Mesothelial cell of epicardium (in vitro differentiated cells): ENCODE measurements around the gene PHTF2. TPM values are rescaled to one million over a fixed set of nuclear protein-coding genes. Genes with fewer than 3 reads are reported as not detected.

ENCODE experiments used
- DNase-seq, 2 experiments: peaks; one replicate each; pipeline ENCODE4 v3.0.0; 2021; ENCODE audit warnings: low spot score in 2 of 2; ENCODE audit not compliant: unreplicated experiment in 2 of 2
- H3K27ac Mint-ChIP-seq: 2 replicates; pipeline ENCODE4 v1.8.0; 2021; ENCODE audit warnings: mixed read lengths
- H3K27me3 Mint-ChIP-seq: 2 replicates; pipeline ENCODE4 v1.8.0; 2021; ENCODE audit warnings: low read depth, mixed read lengths
- H3K36me3 Mint-ChIP-seq: 2 replicates; pipeline ENCODE4 v1.8.0; 2021; ENCODE audit warnings: mixed read lengths
- H3K4me1 Mint-ChIP-seq: 2 replicates; pipeline ENCODE4 v1.8.0; 2021; ENCODE audit warnings: mixed read lengths
- H3K4me3 Mint-ChIP-seq: 2 replicates; pipeline ENCODE4 v1.8.0; 2021; ENCODE audit warnings: mild to moderate bottlenecking, moderate library complexity, mixed read lengths
- H3K9me3 Mint-ChIP-seq: 2 replicates; pipeline ENCODE4 v1.8.0; 2021; ENCODE audit warnings: mixed read lengths
- CTCF ChIP-seq: fragments of 200-600 bp; sonication (generic); IDR thresholded peaks from one replicate; pipeline ENCODE4 v1.5.0; 2021; ENCODE audit warnings: antibody characterized with exemption; ENCODE audit not compliant: unreplicated experiment
- total RNA-seq: library from RNA; stranded (reverse); gene quantifications from 3 replicates; pipeline ENCODE4 v1.2.1, GENCODE V29; 2021

Gene PHTF2
- total RNA-seq, 1 donor from 2014 or later = 38.2 TPM

GRCh38 chr7:77838929-77839491 is 40.4 kb downstream of the PHTF2 start:
- Mint-ChIP-seq H3K4me1 (peaks cover 12% of the 10 kb centered on the region), H3K36me3 (peaks cover 6% of the 10 kb centered on the region), H3K4me3 (no peak overlapping the region), H3K27ac (no peak overlapping the region), H3K27me3 (no peaks in the 10 kb centered on the region), H3K9me3 (peaks cover 7% of the 10 kb centered on the region)
- DNase-seq = no peak
- TF ChIP-seq CTCF = no peak

- no peak overlapping the region for H3K27ac Mint-ChIP-seq
- no peaks in the 10 kb centered on the region for H3K27me3 Mint-ChIP-seq
- peaks cover 6% of the 10 kb centered on the region for H3K36me3 Mint-ChIP-seq
- DNase-seq = no peak
- peaks cover 7% of the 10 kb centered on the region for H3K4me1 Mint-ChIP-seq
- H3K4me3 Mint-ChIP-seq = no peak overlapping the region
- TF ChIP-seq CTCF = no peak
- peaks cover 7% of the 10 kb centered on the region for H3K9me3 Mint-ChIP-seq
Measured at GRCh38 chr7:77839919-77840318, 41.3 kb downstream of the PHTF2 start.

GRCh38 chr7:77843194-77843593 is 44.6 kb downstream of the PHTF2 start:
- H3K27me3 Mint-ChIP-seq = no peaks in the 10 kb centered on the region

GRCh38 chr7:77846317-77847092 is 47.9 kb downstream of the PHTF2 start:
- Mint-ChIP-seq H3K9me3 (peaks cover 11% of the 10 kb centered on the region), H3K27me3 (no peaks in the 10 kb centered on the region), H3K27ac (no peak overlapping the region), H3K4me1 (peaks cover 2% of the 10 kb centered on the region), H3K4me3 (no peak overlapping the region), H3K36me3 (peaks cover 19% of the 10 kb centered on the region)
- no peak for TF ChIP-seq CTCF
- DNase-seq = no peak

More at GRCh38 chr7:77843194-77843593, 44.6 kb downstream of the PHTF2 start:
- DNase-seq = no peak
- TF ChIP-seq CTCF = no peak
- Mint-ChIP-seq H3K4me1 (peaks cover 2% of the 10 kb centered on the region), H3K4me3 (no peak overlapping the region), H3K27ac (no peak overlapping the region), H3K9me3 (no peaks in the 10 kb centered on the region), H3K36me3 (peaks cover 6% of the 10 kb centered on the region)

GRCh38 chr7:77855371-77856083 is 57.0 kb downstream of the PHTF2 start:
- no peaks in the 10 kb centered on the region for H3K27me3 Mint-ChIP-seq
- H3K36me3 Mint-ChIP-seq = peaks cover 12% of the 10 kb centered on the region
- DNase-seq = no peak
- TF ChIP-seq CTCF = no peak
- peaks cover 1% of the 10 kb centered on the region for H3K4me1 Mint-ChIP-seq
- no peak overlapping the region for H3K4me3 Mint-ChIP-seq
- no peak overlapping the region for H3K27ac Mint-ChIP-seq
- H3K9me3 Mint-ChIP-seq = no peaks in the 10 kb centered on the region
